ENCODE measurements around the gene ERBB4.

DNA sequence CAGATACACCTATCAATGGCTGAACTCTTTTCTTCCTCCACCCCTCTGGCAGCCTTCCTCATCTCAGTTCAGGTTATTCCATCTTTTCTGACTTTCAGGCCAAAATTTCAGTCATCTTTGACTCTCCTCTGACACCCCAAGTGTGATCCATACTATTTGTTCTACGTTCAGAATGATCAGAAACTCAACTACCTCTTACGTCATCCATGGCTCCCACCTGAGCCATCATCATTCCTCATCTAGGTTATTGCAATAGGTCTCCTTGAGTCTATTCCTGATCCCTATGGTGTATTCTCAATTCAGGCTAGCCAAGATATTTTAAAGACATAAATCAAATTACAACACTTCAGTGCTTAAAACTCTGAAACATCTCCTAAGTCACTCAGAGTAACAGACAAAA is 589.7 kb downstream of the ERBB4 start:
- TF ChIP-seq CTCF (IDR thresholded peaks at IDR 0.05): no peak
- TF ChIP-seq ZFX (IDR thresholded peaks at IDR 0.05; ENCODE audit: borderline replicate concordance): no peak

All from 22Rv1 (cell line).